Activated gamma-delta T cell (primary cell): Measurements from ENCODE around the gene LRP11.
"Not testable (repeated sequence)": the region's sequence is repeated elsewhere in the genome, so short reads cannot be mapped to it uniquely, and the experiment has no call there.

Experiments
- DNase-seq: peaks from one replicate; lab custom pipeline; 2025; lab: John Stamatoyannopoulos, UW

The LRP11 gene

DNA sequence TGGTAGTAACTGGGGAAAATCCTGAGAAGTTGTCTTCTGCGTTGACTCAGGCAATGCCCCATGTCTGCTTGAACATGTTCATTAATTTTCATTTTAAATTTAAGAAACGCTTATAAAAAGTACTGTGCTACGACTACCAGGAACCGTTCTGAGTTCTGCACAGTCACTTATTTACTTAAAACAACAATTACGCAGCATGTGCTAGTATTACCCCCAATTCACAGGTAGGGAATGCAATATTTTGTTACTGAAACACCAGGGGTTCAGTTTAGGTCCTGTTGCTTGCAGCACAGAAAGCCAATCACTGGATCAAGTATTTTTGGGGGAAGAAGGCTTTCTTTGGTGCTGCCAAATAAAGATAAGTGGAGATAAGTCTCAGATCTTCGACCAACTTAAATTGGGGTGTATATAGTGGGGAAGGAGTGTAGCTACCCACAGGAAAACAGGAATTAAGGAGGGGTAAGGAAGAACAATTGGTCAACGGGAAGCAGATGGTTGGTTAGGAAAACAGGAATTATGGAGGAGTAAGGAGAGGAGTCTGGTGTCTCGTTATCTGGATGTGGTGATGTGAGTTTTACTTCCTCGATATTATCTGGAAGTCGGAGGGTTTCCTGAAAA is 5.2 kb upstream of the LRP11 start:
- DNase-seq = no peak

DNA sequence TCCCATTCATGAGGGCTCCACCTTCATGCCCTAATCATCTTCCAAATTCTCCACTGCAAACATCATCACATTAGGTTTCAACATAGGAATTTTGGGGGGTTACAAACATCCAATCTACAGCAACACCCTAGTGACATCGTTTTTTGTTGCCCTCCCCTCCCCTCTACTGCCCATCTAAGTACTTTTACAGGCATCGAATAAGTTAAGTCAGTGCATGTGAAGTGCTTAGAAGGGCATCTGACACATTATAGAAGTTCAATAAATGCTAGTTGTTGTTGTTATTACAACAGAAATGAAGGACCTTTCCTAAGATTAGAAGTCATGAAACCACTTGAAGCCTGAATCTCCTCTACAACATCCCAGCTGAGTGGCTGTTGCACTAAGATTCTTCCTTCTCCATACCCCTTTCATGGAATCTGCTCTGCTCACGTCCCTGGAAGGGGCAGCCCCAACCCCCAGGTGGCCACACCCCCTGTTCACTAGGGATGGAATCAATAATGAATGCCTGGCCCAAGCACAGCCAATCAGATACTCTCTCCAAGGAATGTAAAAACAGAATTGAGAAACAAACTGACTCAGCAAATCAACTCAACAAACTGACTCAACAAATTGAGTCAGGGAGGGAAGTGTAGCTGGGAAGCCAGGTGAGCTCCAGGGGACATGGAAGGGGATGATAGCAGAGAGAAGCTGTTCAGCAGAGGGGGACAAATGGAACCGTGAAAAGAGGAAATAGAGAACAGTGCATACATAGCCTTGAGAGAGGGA is 3.9 kb upstream of the LRP11 start:
- no peak for DNase-seq

DNA sequence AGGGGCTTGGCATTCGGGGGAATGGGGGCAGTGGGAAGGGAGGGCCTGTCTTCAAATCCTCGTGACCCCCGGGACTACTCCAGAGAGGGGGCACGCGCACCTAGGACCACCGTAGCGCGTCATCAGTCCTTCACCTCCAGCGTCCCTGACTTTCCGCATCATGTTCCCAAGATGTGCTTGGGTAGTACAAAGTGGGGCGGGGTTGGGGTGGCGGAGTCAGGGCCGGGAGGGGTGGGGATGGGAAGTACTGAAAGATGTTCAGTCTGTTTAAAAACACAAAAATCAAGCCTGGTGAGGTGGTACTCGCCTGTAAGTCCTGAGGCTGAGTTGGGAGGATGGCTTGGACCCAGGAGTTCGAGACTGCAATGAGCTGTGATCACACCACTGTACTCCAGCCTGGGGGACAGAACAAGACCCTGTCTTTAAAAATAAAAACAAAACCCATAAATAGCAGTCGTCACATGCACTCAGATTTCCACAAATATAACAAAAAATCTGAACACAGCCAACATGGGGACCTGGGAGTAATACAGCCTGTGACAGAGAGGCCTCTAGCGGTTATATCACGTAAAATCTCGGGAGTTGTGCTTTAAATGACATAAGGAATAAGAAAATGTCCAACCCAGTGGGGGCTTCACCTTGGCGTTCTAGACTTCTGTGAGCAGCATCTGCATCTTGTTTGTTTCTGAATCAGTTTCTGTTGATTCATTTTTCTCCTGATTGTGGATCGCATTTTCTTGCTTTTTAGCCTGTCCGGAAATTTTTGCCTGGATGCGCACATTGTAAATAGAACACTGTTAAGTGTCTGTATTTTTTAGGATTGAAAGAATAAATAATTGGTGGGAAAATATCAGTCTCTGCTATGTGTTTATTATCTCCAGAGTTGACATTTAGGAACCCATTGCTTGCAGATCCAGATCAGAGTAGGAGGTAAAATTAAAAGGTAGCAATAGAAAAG is 698 bp upstream of the LRP11 start:
- DNase-seq = no peak

DNA sequence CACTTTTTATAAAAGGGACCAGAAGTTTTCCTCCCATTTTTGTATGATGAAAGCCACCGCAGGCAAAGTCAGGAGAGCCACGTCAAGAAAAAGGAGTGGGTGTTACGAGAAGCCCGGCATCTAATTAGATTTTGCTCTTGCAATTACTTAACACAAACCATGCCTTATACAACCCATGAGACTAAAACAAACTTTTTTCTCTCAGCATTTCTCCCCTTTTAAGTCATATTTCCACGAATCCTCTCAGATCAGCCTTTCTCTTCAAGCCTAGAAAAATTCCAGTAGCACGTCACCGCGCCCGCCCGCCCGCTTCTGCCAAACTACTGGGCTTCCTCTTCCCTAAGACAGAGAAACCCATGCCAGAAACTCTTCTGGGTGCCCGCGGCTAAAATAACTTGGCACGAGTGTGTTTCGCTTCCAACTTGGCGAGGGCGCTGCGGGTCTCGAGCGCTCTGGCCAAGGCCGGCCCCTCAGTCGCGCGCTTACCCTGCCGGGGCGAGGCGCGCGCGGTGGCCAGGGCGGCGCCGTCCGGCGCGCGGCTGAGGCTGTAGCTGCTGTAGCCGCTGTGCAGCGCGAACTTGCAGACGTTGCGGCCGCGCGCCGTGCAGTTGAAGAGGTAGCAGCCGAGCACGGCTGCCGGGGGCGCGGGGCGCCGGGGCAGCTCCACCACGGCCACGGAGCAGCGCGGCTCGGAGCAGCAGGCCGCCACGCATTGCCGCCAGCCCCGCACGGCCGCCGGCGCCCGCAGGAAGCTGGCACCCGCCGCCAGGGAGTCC is 1.0 kb downstream of the LRP11 start:
- peak; percentile 19 for DNase-seq

DNA sequence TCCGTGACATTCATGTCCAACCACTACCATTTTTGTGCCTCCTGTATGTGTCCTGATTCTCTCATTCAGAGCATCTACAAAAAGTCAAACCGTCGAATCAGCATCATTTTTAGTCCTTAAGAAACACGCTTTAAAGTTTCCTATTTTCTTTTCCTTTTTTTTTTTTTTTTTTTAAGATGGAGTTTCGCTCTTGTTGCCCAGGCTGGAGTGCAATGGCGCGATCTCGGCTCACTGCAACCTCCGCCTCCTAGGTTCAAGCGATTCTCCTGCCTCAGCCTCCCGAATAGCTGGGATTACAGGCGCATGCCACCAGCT is 1.8 kb downstream of the LRP11 start:
- DNase-seq = not testable (repeated sequence)

DNA sequence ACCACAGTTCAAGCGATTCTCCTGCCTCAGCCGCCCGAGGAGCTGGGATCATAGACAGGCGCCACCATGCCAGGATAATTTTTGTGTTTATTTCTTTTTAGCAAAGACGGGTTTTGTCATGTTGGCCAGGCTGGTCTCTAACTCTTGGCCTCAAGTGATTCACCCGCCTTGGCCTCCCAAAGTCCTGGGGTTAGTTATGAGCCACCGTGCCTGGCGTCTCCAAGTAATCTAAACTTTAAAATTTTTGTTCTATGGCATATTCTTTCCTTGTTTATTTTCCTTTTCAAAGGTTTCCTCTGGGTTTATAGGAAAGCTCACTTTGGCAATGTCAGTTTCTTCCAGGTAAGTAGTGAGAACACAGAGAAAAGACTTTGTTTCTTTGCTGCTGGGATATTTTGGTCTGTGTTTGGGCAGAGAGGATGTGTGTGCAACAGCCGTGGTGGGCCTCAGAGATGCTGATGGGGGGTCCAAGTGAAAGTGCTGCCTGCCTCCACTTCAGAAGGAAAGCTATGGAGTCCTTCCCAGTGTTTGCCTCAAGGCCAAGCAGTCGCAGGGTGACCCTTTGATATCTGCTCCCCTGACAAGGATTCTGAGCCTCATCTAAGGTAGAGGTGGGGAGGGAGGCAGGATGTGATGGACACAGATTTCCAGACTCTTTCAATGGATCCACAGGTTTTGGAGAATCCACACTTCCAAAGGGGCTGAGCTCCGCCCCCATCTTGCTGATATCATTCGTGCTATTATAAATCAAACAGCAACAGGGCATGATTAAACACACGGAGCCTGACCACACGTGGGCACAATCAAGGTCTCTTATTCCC is 2.3 kb downstream of the LRP11 start:
- no peak for DNase-seq

DNA sequence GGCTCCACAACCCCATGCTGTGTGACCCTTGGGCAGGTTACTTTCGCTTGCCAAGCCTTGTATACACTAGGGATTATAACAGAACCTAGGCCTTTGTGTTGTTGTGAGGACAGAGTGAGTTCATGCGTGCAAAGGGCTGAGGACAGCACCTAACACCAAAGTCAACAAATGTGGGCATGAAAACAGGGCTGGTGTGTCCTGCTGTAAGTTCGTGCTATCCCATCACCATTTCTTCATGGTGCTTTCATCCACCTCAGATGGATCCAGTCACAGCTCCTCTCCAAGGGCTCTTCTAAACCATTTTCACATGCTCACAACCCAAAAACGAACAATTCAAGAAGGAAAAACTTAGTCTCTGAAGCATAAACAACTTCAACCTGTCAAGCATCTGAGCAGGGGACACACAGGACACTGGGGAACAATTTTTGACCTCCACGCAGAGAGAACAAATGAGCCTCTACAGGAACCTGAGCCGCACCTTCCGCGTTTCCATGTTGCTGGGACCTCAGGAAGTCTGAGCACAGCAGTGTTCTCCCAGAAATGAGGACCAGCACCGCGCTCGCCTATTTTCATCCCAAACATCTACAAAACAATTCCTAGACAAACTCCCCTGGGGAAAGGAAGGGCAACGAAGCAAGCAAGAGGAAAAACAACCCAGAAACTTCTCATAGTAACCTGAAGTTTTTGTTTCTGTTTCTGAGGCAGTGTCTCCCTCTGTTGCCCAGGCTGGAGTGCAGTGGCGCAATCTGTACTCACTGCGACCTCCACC is 3.1 kb downstream of the LRP11 start:
- DNase-seq = no peak

DNA sequence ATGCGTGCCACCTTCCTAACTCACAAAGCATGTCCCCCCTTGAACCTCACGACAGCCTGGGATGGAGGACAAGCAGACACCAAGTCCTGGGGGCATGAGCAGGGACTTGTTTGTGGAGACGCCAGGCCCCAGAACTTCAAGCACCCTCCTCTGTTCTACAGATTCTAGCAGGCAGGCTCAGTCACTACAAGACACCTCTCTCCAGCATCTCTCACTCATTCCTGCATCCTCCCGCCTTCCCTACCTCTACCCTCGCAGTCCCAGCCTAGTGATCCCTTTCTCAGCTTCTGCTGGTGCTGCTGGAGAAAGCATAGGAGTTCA is 3.7 kb downstream of the LRP11 start:
- DNase-seq = no peak

DNA sequence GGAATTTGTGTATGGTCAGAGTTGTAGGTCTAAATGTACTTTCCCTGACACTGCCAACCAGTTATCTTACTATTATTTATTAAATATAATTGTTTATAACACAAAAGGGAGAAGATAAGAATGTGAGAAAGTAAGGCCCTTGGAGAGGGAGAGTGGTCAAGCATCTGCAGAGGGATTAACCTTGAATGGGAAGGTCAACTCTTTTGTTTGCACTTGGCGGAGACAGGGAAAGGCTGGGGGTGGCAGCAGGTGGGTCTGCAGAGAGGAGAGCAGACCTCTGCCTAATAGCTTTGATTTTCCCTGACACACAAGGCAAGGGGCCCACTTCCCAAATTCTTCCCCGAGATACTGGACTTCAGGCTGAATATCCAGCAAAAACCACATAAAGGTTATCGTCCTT is 4.2 kb downstream of the LRP11 start:
- no peak for DNase-seq

DNA sequence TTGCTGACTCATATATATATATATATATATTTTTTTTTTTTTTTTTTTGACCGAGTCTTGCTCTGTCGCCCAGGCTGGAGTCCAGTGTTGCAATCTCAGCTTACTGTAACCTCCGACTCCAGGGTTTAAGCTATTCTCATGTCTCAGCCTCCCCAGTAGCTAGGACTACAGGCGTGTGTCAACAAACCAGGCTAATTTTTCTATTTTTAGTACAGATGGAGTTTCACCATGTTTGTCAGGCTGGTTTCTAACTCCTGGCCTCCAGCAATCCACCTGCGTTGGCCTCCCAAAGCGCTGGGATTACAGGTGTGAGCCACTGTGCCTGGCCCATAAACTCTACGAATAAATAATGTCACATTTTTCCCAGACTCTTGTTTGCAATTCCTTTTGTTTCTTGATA is 4.8 kb downstream of the LRP11 start:
- DNase-seq = no peak

DNA sequence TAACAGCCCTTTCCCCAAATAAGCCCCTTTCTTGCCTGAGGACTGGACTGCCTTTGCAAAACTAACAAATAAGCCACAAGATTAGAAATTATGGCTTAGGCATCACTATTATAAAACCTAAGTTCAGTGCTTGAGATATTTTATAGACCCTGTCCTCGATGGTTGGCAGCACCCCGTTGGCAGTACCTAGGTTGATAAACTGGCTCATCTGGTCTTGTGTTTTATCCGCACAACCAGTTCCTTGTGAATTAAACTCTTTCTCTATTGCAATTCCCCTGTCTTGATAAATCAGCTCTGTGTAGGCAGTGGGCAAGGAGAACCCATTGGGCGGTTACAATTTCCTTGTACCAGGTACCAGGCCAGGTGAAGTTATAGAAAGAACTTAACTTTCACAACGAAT is 6.6 kb downstream of the LRP11 start:
- no peak for DNase-seq

DNA sequence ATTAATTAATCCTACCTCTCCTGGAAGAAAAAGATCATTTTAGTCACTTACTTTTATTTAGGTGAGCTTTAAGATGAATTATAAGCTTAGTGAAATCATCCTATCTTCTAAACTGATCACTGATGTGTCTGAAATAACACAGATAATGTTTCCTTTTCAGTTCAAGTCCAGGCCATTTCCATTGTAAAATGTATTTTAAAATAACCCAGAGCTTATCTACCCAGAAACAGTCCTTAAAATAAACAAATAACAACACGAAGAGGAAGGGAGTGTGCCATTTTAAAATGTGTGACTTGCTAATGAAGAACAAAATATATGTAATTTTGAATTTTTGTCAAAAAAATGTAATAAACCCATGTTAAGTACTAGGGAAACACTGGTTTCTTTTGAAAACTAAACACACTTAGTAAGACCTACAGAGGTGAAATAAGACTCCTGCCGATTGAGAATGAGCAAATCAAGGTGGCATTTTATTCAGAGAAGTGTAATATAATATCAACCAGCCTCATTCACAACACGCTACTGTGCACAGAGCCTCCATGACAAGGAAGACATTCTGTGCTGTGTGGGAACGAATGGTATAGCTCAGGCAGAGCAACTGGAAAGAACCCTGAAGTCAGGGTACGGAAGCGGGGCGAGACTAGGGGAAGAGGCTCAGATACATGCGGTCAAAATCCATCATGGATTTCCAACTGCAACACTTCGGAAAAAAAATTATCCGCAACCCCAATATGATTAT is 7.7 kb downstream of the LRP11 start:
- DNase-seq = no peak

DNA sequence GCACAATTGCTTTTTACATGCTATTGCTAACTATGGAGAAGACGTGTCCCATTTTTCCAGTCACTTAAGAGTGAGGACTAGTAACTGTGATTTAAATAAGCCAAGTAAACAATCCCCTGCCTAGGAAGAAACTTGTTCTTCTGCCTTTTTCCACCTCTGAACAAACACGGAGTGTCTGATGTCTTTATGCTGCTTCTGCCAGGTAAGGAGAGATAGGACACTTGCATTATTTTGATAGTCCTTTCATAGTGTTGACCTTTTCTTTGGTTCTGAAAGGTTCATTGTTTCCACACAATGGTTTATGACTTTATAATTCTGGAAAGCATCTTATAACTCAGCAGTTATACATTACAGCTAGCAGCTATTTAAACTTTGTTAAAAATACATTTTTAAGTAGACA is 8.4 kb downstream of the LRP11 start:
- no peak for DNase-seq

DNA sequence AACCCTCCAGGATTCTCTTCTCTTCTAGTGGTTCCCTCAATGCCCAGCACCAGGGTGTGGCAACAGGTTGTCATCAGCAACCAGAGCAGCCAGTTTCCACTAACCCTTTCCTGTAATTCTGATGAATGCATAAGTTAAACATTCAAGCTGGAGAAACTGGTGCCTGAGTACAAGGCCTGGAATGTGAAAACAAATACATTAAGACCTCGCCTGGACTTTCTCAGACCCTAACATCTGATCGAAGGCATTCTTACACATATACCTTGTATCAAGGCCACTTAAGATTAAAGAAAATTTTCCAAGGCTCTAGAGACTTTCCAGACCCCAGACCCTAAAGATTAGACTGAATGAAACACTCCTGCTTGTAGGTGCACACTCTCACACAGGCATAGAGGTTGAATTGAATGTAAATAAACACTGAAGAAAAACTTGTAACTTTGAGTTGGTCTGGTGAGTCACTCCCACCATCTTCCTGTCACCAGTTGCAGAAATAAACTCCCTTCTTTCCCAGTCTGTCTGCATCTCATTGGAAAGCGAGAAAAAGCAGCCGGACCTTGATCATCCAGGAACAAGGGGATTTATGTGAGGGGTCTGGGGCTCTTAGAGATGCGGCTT is 9.0 kb downstream of the LRP11 start:
- DNase-seq = no peak

DNA sequence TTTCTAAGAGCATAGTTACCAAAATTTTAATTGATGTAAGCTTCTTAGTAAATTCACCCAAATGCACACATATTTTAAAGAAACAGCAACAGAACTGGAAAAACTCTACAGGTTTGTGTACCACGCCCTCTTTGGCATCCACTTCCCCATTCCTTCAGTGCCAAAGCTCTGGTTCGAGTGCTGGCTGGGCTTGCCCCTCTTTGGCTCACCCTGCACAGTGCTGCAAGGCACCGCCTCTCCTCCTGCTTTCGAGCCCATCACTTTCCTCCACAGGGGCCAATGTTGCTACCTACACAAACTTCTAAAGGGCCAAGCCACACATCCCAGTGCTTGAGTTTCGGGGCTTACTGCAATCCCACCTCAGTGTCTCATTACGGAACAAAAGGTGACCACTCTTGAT is 9.6 kb downstream of the LRP11 start:
- DNase-seq = no peak

DNA sequence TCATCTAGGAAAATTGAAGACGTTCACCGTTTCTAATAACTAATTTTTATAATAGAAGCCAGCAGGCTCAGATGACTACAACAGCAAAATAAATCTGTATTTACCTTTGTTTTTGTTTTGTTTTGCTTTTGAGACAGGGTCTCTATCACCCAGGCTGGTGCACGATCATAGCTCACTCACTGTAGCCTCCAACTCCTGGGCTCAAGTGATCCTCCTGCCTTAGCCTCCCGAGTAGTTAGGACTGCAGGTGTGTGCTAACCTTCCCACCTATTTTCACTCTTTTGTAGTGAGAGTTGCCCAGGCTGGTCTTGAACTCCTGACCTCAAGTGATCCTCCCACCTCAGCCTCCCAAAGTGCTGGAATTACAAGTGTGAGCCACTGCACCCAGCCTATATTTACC is 10.1 kb downstream of the LRP11 start:
- DNase-seq = not testable (repeated sequence)

DNA sequence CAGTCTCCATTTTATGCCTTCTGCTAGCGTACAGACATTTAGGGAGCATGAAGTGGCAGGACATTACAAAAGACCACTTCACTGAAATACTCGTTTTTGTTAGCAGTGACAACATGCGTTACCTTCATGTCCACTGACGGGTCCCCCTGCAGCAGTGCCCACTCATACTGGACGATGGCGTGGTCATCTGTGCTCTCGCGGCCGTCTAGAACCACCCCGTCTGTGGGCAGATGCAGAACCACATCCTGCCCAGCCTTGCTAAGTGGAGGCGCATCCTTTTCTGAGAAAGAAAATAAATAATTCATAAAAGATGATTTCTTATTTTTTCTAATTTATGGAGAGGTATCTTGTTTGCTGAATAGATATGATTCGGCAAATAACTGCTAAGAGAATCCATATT is 11.3 kb downstream of the LRP11 start:
- DNase-seq = no peak

DNA sequence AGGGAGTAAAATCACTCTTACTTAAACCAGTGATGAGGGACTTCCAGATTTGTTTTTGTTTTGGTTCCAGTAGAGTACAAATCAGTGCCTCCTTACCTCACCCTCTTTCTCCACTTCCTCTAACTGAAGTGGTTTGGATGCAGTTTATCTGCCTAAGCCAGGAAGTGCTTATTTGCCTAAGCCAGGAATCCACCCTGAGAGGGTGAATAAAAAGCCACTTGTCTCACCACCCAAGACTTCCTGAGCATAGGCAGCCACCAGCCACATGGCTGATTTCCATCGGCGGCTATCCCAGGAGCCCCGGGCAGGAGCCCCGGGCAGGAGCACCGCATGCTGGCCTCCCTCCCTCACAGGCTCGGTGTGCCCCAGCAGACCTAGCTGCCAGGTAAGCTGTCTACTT is 12.0 kb downstream of the LRP11 start:
- DNase-seq = no peak

DNA sequence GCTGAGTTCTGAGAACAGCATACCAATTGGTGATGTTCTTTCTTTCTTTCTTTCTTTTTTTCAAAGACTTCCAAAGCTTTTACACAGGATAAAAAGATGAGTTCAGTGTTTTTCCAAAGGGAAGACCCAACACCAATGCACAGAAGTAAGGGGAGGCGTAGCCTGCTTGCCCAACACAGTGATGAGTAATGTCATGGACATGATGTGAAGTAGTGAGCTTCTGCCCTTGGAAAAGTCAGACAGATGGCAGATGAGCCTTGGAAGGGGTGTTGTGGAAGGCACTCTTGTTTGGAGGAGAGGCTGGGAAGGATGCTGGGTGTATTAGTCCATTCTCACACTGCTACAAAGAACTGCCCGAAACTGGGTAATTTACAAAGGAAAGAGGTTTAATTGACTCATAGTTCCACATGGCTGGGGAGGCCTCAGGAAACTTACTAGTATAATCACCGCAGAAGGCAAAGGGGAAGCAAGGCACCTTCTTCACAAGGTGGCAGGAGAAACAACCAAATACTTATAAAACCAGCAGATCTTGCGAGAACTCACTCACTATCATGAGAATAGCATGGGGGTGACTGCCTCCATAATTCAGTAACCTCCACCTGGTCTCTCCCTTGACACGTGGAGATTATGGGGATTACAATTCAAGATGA is 12.6 kb downstream of the LRP11 start:
- no peak for DNase-seq
